Measurements from ENCODE around the gene TGFBR2.

TGFBR2 gene

GRCh38 chr3:30597131-30597768, 9.2 kb upstream of the TGFBR2 start:
- H3K27ac ChIP-seq, result no peak overlapping the region
- H3K4me3 ChIP-seq (ENCODE audit: low read depth, low read length), result no peak overlapping the region
- no peaks in the 10 kb centered on the region for H3K36me3 ChIP-seq
- TF ChIP-seq CTCF (IDR thresholded peaks at IDR 0.05; ENCODE audit: low read depth, low read length), result no peak
- no peak for DNase-seq
- H3K27me3 ChIP-seq (ENCODE audit: insufficient read depth, low read depth, severe bottlenecking), result no peaks in the 10 kb centered on the region
- no peaks in the 10 kb centered on the region for H3K9me3 ChIP-seq (ENCODE audit: severe bottlenecking)

DNA sequence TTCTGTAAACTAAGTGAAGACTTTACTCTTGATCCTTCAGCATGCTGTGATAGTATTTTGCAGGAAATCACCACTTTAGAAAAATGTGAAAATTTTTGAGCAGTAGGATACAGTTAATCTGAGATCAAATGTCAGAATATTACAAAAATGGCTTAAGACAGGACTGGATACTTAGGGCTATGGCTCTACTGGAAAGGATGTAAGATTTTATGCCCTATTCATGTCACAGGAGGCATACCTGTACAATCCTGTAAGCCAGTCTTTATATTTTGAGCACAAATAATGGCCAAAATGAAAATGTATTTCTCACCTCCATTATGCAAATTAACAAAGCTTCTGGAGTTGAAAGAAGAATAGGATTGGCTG, 8.6 kb upstream of the TGFBR2 start:
- H3K27ac ChIP-seq, result no peak overlapping the region
- no peak overlapping the region for H3K4me3 ChIP-seq (ENCODE audit: low read depth, low read length)
- no peaks in the 10 kb centered on the region for H3K9me3 ChIP-seq (ENCODE audit: severe bottlenecking)
- DNase-seq, result no peak
- H3K36me3 ChIP-seq, result no peaks in the 10 kb centered on the region
- no peak for TF ChIP-seq CTCF (IDR thresholded peaks at IDR 0.05; ENCODE audit: low read depth, low read length)
- H3K27me3 ChIP-seq (ENCODE audit: insufficient read depth, low read depth, severe bottlenecking), result no peaks in the 10 kb centered on the region

DNA sequence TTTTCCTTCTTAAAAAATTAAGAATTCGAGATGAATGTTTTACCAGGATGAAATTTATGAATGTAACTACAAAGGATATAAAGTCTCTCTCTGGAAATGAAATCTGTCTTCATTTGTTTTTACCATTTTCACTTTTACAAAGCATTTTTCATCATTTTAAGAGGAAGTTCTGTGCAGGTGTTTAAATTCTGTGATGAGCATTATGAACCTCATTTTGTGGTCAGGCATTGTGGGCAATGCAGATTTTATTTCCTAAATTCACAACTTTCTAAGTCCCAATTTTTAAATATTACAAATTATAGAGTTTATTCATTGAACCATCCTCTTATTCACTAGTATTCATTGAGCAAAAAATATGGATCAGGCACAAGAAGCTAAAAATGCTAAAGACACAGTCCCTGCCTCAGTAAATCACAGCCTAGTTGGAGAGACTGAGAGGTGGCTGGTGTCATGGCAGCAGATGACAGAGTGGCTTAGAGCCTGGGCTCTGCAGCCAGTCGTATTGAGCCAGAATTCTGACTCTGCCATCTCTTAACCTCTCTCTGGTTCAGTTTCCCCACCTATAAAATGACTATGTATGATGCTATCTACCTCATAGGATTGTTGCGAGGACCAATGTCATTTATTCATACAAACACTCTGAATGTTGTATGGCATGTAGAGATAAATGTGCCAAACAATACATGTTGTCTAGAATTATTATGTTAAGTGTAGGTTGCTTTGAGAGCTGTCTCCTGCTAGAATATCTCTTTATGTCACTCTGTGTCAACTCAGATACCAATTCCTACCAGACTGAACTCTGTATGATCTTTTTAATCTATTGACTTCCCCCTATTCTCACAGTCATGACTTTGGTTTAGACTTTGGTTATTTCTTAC, 7.5 kb upstream of the TGFBR2 start:
- Histone ChIP-seq H3K9me3 (ENCODE audit: severe bottlenecking) (no peaks in the 10 kb centered on the region), H3K27me3 (ENCODE audit: insufficient read depth, low read depth, severe bottlenecking) (no peaks in the 10 kb centered on the region), H3K36me3 (no peaks in the 10 kb centered on the region), H3K4me3 (ENCODE audit: low read depth, low read length) (no peak overlapping the region), H3K27ac (no peak overlapping the region)
- TF ChIP-seq CTCF (IDR thresholded peaks at IDR 0.05; ENCODE audit: low read depth, low read length), result no peak
- no peak for DNase-seq

- DNase-seq, result no peak
- no peaks in the 10 kb centered on the region for H3K36me3 ChIP-seq
- no peak for TF ChIP-seq CTCF (IDR thresholded peaks at IDR 0.05; ENCODE audit: low read depth, low read length)
- H3K27me3 ChIP-seq (ENCODE audit: insufficient read depth, low read depth, severe bottlenecking), result no peaks in the 10 kb centered on the region
- H3K27ac ChIP-seq, result no peak overlapping the region
- H3K9me3 ChIP-seq (ENCODE audit: severe bottlenecking), result no peaks in the 10 kb centered on the region
- H3K4me3 ChIP-seq (ENCODE audit: low read depth, low read length), result no peak overlapping the region
These were observed 5.8 kb upstream of the TGFBR2 start for GRCh38 chr3:30600572-30600971.

- Histone ChIP-seq H3K9me3 (ENCODE audit: severe bottlenecking) (no peaks in the 10 kb centered on the region), H3K36me3 (no peaks in the 10 kb centered on the region), H3K27me3 (ENCODE audit: insufficient read depth, low read depth, severe bottlenecking) (peaks cover 13% of the 10 kb centered on the region), H3K4me3 (ENCODE audit: low read depth, low read length) (no peak overlapping the region), H3K27ac (no peak overlapping the region)
- no peak for TF ChIP-seq CTCF (IDR thresholded peaks at IDR 0.05; ENCODE audit: low read depth, low read length)
- DNase-seq, result no peak
These were observed 3.5 kb upstream of the TGFBR2 start for GRCh38 chr3:30602946-30603345.

All from WERI-Rb-1 (cell line).